ENCODE data around the gene CBLL1. TPM values are rescaled to one million over a fixed set of nuclear protein-coding genes. Genes with fewer than 3 reads are reported as not detected.

Gene CBLL1
- total RNA-seq, 4 donors from 2014 or later, result 17.7 to 26.1 (median 24.6) TPM

GRCh38 chr7:107746006-107746405, 2.1 kb downstream of the CBLL1 start:
- Histone ChIP-seq H3K27ac (no peak overlapping the region), H3K4me3 (no peak overlapping the region), H3K4me1 (peaks cover 0 to 39% (median 10%) of the 10 kb centered on the region in 4 donors), H3K9me3 (no peaks in the 10 kb centered on the region), H3K36me3 (peaks cover 0 to 24% (median 0%) of the 10 kb centered on the region in 3 donors), H3K27me3 (no peaks in the 10 kb centered on the region)
- no peak for TF ChIP-seq CTCF (IDR thresholded peaks at IDR 0.05)
- no peak for TF ChIP-seq POLR2A (IDR thresholded peaks at IDR 0.05)
- no peak for DNase-seq

- no peaks in the 10 kb centered on the region for H3K9me3 ChIP-seq
- H3K4me1 ChIP-seq, result peaks cover 0 to 17% (median 3%) of the 10 kb centered on the region in 4 donors
- H3K27me3 ChIP-seq, result no peaks in the 10 kb centered on the region
- no peak for DNase-seq
- H3K27ac ChIP-seq, result no peak overlapping the region
- TF ChIP-seq POLR2A (IDR thresholded peaks at IDR 0.05), result no peak
- TF ChIP-seq CTCF (IDR thresholded peaks at IDR 0.05), result no peak
- no peak overlapping the region for H3K4me3 ChIP-seq
- H3K36me3 ChIP-seq, result peaks cover 0 to 72% (median 2%) of the 10 kb centered on the region in 3 donors
Observed at GRCh38 chr7:107751113-107751512, 7.2 kb downstream of the CBLL1 start.

- no peak overlapping the region for H3K4me3 ChIP-seq
- no peak for DNase-seq
- no peaks in the 10 kb centered on the region for H3K27me3 ChIP-seq
- H3K4me1 ChIP-seq, result no peaks in the 10 kb centered on the region
- H3K27ac ChIP-seq, result no peak overlapping the region
- no peaks in the 10 kb centered on the region for H3K9me3 ChIP-seq
- peak in 1 of 6 experiments; percentile 20 for TF ChIP-seq CTCF (IDR thresholded peaks at IDR 0.05)
- TF ChIP-seq POLR2A (IDR thresholded peaks at IDR 0.05), result no peak
- H3K36me3 ChIP-seq, result peaks cover 0 to 94% (median 2%) of the 10 kb centered on the region in 3 donors
Observed at GRCh38 chr7:107754642-107755041, 10.7 kb downstream of the CBLL1 start.

GRCh38 chr7:107758667-107759066, 14.7 kb downstream of the CBLL1 start:
- H3K36me3 ChIP-seq, result peaks cover 0 to 68% (median 2%) of the 10 kb centered on the region in 3 donors
- no peaks in the 10 kb centered on the region for H3K27me3 ChIP-seq
- no peak overlapping the region for H3K4me3 ChIP-seq
- TF ChIP-seq CTCF (IDR thresholded peaks at IDR 0.05), result no peak
- no peak for TF ChIP-seq POLR2A (IDR thresholded peaks at IDR 0.05)
- H3K9me3 ChIP-seq, result no peaks in the 10 kb centered on the region
- H3K4me1 ChIP-seq, result no peaks in the 10 kb centered on the region
- no peak for DNase-seq
- no peak overlapping the region for H3K27ac ChIP-seq

- no peaks in the 10 kb centered on the region for H3K27me3 ChIP-seq
- H3K4me1 ChIP-seq, result no peaks in the 10 kb centered on the region
- TF ChIP-seq POLR2A (IDR thresholded peaks at IDR 0.05) (no peak), CTCF (IDR thresholded peaks at IDR 0.05) (no peak)
- no peak for DNase-seq
- no peak overlapping the region for H3K4me3 ChIP-seq
- H3K9me3 ChIP-seq, result no peaks in the 10 kb centered on the region
- H3K36me3 ChIP-seq, result peaks cover 0 to 15% (median 0%) of the 10 kb centered on the region in 3 donors
- H3K27ac ChIP-seq, result no peak overlapping the region
Observed at GRCh38 chr7:107767391-107767790, 23.4 kb downstream of the CBLL1 start.

GRCh38 chr7:107768263-107768662, 24.3 kb downstream of the CBLL1 start:
- no peaks in the 10 kb centered on the region for H3K27me3 ChIP-seq
- H3K9me3 ChIP-seq, result no peaks in the 10 kb centered on the region
- H3K4me1 ChIP-seq, result no peaks in the 10 kb centered on the region
- H3K4me3 ChIP-seq, result no peak overlapping the region
- peaks cover 0 to 15% (median 0%) of the 10 kb centered on the region in 3 donors for H3K36me3 ChIP-seq
- no peak for TF ChIP-seq CTCF (IDR thresholded peaks at IDR 0.05)
- no peak for TF ChIP-seq POLR2A (IDR thresholded peaks at IDR 0.05)
- H3K27ac ChIP-seq, result no peak overlapping the region
- DNase-seq, result no peak

Data from Peyer's patch (tissue), 4 donors.